GM03348 (cell line): Measurements from ENCODE around the gene TECPR2.
A peak's percentile ranks its signal among the peaks of the same experiment; 100 is the strongest.

ENCODE experiments used
- DNase-seq: peaks from one replicate; pipeline ENCODE4 v3.0.0; 2012; ENCODE audit warnings: low spot score

TECPR2 gene

DNA sequence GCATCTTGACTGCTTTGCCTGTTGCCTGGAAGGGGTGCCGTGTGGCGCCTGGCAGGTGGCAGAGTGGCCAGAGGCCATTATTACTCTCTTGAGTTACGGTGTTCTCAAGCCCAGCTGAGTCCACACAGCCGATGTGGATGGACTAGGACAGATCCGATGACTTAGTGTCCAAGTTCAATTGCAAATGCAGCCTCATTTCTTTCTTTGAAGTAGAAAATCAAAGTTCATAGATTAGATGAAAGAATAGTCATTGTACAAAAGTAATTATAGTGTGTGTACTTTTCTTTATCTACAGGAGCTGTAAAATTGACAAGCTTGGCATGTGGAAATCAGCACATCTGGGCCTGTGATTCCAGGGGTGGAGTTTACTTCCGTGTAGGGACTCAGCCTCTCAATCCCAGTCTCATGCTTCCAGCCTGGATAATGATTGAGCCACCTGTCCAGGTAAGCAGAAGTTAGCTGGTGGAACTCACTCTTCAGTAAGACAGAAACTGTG is 102.2 kb downstream of the TECPR2 start:
- no peak for DNase-seq

DNA sequence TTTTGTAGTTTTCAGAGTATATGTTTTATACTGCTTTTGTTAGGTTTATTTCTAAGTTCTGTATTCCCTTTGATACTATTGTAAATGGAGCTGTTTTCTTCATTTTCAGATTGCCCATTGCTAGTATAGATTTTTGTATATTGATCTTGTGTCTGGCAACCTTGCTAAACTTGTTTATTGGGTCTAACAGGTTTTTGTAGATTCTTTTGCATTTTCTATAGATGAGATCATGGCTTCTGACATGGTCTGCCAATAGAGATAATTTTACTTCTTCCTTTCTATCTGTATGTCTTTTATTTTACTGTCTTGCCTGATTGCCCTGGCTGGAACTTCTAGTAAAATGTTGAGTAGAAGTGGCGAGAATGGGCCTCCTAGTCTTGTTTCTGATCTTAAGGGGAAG is 106.5 kb downstream of the TECPR2 start:
- no peak for DNase-seq

DNA sequence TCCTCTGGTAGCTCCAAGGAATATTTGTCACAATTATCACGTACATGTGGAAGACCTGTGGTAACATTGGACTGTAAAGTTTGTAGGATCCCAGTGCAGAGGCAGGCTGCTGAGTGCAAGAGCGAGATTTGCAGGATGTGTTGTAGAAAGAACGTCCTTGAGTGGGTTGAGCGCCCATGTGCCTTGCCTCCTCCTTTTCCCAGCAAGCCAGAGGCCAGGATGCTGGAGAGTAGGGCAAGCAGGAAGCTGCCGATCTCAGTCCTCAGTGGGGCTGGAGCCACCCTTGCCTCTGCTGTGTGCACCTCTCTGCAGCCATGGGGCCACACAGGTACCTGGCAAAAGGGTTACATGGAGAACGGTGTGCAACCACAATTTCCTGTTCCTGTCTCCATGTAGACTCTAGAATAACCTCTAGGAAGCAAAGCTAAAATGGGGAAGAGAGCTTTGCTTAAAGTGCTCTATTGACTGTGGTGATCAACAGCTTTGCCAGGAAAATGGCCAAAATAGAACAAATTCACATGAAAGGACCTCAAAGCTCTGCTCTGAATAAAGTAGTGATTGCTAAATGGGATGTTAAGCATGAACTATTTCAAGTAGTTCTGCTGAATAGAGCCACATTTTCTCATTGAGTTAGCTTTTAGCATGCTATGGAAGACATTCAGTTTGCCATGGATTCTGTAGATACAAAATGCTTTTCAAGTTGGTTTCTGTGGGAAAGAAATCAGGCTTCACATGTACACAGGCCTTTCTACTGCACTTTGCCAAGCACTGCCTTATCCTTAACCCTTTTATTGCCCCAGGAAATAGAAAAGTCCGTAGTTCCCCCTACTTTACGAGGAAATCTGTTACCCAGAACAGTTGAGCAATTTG is 109.4 kb downstream of the TECPR2 start:
- DNase-seq = no peak

DNA sequence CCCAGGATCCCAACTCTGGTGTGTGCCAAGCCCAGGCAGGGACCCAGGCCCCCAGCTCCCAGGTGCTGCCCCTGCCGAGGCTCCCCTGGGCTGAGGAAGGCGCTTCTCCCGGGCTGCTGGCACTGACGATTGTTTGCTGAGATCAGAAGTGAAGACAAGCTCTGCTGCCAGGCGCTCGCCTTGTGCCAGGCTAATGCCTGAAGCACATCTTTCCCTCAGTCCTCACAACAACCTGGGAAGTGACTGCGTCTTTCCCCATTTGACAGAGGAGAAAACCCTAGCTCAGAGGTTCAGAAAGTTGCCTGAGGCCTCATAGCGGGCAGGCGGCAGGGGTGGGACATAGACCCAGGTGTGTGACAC is 110.0 kb downstream of the TECPR2 start:
- no peak for DNase-seq

DNA sequence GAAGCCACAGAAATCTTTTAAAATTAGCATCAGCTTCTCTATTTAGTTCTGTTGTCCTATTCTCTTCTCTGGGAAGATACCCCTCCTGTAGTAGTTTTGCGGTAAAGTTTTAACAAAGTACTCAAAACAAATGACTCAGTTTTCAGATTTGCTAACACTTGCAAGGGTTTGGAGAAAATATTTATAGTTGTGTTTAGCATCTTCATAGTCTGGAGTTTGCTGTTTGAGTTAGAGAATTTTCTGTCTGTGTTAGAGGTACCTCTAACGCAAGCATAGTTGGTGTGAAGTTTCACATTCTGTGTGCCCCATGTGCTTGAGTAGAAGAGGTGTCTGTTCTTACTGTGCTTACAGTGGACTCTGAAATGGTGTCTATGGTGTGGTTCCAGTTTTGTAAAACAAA is 110.8 kb downstream of the TECPR2 start:
- no peak for DNase-seq

DNA sequence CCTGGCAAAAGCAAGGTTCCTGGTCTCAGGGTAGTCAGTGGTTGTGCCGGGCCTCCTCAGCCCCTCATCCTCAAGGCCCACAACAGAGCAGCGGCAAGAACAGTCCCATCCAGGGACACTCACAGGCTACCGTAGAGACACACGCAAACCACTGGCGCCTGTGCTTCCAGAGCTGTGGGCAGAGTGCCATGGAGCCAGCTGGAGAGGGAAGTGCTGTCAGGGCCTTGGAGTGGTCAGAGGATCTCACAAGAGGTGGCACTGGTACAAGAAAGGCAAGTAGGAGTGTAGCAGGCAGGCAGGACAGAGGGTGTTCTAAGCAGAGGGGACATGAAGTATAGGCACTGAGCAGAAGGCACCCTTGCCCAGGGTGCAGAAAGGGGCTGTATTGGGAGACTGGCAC is 112.2 kb downstream of the TECPR2 start:
- peak; percentile 64 for DNase-seq

DNA sequence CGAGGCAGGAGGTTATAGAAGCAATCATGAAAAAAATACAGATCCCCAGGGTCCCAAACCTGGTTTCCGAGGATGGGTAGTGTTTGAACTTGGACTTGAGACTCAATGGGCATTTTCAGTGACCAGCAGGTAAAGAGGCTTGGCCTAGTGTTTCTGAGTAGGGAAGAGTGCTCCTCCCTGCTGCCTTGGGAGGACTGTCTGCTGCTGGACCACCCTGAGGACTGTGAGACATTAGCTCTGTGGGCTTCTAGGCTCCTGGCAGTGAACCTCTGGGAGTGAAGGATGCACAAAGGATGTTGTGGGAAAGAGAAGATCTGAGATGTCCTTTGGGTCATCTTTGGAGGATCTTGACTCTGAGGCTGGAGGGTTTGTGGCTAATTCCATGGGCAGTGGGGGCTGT is 116.4 kb downstream of the TECPR2 start:
- no peak for DNase-seq

DNA sequence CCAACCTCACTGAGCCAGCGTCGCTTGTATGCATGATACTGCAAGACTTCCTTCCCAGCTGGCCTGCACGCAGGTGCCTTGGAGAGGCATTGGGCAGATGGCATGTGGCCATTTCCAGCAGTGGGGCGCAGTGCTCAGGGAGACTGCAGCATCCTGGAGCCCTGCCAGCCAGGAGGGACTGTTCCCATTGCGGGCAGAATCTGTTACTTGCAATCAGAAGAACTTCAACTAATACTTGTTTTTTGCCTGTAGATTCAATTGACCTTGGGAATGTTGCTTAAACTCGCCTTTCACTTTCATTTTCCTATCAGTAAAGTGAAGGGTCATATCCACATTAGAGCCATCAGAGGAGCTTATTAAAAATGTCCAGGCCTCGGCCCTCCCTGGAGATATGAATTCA is 117.0 kb downstream of the TECPR2 start:
- no peak for DNase-seq

DNA sequence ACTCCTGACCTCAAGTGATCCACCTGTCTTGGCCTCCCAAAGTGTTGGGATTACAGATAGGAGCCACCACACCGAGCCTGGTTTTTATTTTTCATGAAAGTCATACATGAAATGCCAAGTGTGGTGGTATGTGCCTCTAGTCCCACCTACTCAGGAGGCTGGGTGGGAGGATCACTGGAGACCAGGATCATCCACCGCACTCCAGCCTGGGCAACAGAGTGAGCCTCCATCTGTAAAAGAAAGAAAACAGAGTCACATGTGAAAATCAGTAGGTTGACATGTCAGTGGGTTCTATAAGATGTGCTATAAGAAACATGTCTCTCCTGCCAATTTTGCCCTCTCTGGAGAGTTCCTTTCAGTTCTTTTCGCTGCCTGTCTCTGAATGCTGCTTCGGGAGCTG is 118.6 kb downstream of the TECPR2 start:
- no peak for DNase-seq

DNA sequence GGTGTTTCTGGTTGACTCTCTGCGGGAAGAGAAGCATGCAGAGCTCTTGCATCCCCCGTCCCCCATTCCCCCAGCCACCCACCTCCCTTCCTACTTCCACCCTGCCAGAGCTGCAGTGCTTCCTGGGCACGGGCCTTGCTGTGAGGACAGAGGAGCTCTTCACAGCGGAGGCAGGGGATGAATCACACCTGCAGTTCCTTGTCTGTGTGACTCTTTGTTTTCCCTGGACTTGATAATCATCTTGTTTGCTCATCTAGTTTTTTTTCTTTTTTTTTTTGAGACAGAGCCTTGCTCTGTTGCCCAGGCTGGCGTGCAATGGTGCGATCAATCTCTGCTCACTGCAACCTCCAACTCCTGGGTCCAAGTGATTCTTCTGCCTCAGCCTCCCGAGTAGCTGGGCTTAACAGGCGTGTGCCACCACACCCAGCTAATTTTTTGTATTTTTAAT is 119.1 kb downstream of the TECPR2 start:
- no peak for DNase-seq

DNA sequence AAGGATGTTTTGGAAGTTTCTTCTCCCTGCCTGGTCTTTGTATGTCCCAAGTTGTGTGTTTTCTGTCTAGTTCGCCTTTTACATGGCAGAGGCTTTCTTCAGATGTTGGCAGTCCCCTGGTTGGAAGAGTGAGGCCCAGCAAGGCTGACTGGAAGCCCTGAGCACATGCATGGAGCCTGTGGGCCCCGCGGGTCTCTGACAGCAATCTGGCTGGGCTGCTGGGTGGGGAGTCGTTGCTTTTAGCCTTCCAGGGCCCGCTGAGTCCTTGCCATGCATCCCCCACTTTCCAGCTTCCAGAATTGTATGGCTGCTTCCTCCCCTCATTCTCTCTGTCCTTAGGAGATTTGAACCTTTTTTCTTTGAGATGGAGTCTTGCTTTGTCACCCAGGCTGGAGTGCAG is 121.6 kb downstream of the TECPR2 start:
- no peak for DNase-seq

DNA sequence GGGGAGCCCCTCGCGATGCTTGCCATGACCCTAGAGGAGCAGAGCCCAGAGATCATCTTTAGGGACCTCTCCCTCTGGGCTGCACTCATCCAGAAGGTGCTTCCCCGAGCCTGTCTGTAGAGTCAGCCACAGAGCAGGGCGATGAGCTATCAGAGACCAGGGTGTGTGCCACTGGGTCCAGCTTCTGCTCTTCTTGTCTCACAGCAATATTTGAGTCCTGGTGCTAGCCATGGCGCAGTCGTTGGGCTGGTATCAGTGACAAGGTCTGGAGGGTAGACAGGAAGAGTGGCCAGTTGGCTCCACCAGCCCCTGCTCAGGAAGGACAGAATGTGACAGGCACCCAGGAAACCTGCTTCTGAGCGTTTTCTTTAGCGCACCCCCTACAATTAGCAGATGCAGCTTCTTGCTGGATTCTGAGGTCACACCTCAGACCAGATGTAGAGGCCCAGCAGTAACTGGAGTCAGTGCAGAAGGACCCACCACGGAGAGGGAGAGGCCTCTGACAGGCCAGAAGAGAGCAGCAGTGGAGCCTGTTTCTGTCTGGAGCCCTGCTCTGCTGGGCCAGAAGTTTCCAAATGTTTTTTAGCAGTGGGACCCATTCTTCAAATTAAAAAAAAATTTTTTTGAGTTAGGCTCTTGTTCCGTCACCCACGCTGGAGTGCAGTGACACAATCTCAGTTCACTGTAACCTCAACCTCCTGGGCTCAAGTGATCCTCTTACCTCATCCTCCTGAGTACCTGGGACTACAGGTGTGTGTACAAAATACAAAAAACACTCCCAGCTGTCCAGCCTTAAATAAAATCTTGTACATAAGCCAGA is 123.2 kb downstream of the TECPR2 start:
- no peak for DNase-seq

DNA sequence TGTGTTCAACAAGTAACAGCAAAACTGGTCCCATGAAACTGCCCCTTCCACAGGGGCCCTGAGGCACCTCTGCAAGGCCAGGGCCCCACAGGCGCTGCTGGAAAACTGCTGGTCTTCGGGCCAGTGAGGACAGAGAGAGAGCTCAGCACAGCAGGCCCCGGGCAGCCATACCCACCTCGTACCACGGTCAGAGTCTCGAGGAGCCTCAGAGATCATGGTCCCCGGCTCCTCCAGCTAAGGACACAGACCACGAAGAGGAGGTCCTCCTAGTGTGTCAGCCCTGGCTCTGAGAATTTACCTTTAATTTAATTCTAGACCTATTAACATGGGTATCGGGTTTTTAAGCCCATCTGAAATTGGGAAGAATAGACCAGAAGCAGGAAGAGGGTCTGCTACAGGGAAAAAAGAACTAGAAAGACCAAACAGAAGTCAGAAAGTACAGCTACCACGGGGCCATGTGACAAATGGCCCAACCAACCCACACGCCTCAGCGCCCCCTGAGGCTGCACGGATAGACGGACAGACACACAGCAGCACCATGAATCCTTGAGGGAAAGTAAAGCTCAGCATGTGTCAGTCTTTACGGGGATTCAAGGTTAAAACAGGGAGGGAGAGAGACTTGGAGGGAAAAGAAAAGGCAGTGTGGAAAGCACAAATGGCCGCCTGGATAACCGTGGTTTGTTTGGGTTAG is 123.9 kb downstream of the TECPR2 start:
- no peak for DNase-seq

DNA sequence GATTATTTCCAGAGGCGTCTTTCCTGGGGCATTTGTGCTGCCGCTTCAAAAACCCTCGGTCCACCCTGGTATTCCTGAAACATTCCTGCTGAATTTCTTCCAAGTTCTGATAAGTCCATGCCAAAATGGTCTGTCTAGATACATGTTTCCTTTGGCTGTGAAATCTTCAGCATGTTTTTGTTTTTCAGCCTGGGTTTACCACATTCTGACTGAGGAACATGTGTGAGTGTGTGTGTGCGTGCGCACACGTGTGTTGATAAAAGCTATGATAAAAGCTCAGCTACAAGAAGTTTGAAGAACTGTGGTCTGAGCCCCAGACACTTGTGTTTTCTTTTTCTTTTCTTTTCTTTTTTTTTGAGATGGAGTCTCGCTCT is 124.5 kb downstream of the TECPR2 start:
- no peak for DNase-seq

DNA sequence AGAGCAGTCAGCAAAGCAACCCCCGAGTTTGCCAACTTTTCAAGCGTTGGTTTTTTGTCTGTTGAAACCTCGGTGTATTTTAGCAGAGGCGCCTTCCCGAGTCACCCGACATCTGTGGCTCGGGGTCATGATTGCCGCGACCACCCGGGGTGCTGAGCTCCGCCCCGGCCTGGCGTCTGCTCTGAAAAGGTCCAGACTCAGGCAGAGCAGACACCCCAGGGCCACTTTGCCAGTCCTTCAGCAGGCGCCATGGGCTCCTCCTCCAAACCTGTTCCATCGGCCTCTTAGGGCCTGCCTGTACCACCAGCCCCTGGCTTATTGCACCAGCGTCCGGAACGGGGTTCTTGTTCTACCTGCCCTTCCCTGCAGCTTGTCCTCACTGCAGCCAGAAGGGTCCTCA is 127.7 kb downstream of the TECPR2 start:
- DNase-seq = no peak

DNA sequence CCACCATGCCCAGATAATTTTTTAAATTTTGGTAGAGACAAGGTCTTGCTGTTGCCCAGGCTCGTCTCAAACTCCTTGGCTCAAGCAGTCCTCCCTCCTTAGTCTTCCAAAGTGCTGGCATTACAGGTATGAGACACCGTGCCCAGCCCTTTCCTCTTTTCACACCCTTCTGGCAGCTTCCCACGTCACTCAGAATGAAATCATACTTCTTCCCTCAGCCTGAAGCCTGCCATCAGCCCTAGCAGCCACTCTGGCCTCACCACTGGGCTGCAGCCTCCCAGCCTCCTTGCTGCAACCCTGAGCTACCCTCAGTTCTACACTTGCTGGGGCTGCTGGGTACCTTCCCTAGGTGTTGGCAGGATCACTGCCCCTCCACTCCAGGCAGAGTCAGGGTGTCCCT is 128.6 kb downstream of the TECPR2 start:
- DNase-seq = no peak

DNA sequence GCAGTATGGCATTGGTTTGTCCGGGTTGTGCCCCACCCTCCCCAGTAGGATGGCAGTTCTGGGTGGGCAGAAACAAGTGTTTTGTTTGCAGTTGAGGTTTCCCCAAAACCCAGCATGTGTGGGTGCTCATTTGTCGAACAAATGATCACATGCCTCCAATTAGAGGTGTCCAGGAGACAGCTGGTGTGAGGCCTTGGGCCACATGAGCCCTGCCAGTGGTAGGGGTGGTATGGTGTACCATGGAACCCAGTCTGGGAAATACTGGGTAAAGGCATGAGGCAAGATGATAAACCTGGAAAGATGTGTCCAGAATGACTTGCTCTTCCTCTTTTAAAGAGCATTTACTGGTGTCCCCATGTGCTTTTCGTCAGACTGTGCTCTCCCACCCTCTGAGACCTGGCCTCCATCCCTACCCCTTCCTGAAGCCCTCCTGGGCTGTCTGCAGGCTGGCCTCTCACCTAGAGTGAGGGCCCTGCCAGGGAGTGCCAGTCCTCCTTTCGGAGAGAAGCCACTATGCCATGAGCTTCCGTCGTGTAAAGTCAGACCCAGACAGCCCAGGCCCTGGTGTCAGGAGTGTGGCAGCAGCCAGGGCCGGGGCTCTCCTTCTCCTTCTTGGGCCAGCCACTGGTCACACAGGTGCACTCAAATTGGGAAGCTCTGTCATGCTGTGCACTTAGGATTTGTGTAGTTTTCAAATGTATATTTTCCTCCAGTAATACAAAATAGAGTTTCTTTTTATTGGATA is 129.2 kb downstream of the TECPR2 start:
- no peak for DNase-seq

DNA sequence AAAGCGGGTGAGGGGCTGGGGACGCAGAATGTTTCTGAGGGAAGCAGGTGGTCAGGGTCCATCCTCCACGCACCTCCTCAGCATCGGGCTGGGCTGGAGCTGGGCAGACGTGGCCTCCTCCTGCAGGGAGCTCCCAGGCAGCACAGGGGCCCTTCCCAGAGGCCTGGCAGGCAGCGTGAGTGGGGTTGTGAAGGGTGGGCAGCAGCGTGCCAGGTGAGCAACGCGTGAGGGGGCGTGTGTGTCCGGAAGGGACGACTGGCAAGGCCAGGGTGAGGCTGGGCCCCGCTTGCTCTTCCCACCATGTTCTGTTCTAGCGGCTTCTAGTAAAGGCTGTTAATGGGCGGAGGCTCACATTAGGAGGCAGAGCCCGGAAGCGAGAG is 129.8 kb downstream of the TECPR2 start:
- DNase-seq = no peak

DNA sequence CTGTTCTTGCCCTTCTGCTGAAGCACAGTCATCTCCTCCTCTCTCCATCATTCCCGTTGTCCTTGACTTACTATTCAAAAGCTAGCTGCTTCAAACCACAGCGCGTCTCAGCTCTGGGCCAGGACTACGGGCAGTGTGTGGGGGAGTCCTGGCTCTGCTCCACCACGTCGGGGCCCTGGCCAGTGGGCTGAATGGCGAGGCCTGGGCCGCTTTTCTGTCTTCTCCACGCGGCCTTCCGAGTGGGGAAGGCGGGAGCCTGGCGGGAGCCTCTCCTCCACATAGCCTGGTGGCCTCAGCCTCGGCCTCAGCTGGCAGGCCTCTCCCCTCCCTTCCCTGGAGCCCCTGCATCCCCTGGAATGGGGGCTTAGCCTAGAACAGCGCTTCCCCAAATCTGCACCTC is 130.4 kb downstream of the TECPR2 start:
- DNase-seq = no peak

DNA sequence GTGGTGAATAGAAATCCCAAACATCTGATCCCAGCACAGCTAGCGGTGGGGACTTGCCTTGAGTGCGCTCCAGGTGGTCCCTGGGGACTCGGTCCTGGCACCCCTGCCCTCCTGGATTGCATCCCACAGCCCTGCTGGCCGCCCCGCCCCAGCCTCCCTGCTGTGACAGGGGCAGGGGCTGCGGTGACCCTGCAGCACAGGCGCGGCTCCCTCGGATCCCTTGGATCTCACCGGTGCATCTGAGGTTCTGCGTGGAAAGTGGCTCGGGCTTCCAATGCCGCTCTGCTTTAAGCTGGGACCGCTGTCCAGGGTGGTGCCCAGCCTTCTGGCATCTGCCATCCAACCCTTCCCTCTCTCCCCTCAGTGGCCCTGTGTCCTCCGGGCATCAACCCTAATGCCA is 130.8 kb downstream of the TECPR2 start:
- DNase-seq = no peak

DNA sequence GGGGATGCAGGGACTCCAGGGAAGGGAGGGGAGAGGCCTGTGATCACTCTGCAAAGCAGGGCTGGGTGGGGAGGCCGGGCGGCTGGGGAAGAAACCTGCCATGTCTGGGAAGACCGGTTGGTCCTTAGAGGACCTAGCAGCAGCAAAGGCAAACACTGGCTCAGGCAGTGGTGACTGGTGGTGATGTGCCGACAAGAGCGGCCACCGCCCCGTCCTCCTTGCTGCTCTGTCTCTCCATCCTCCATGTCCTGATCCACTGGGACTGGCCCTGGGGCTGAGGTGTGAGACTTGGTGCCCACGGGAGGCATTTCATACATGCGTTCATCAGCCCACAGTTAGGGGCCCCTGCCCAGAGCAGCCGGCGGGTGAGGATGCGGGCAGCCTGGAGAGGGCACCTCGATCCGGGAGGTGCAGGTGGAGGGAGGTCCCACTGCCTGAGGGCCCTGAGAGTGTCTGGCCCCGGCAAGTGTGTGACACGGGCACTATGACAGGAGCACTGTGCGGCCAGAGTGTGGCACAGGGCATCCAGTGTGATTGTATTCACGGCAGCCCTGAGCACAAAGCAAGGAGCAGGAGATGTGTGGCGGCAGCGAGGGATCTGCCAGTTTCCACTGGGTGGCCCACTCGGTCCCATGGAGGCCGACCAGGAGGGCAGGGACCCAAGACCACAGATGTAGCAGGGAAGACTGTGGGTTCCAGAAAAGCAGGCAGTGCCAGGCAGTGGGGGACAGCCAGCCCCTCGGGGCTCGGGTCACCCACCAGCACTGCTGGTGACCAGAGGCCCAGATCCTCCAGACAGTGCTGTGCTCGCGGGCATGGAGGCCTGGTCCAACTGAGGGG is 133.0 kb downstream of the TECPR2 start:
- no peak for DNase-seq
